Kidney glomerular epithelial cell (primary cell): ENCODE results near the gene PIK3C3.

Experiments used
- DNase-seq: peaks from one replicate; lab custom pipeline; 2025; lab: John Stamatoyannopoulos, UW

The PIK3C3 gene

DNA sequence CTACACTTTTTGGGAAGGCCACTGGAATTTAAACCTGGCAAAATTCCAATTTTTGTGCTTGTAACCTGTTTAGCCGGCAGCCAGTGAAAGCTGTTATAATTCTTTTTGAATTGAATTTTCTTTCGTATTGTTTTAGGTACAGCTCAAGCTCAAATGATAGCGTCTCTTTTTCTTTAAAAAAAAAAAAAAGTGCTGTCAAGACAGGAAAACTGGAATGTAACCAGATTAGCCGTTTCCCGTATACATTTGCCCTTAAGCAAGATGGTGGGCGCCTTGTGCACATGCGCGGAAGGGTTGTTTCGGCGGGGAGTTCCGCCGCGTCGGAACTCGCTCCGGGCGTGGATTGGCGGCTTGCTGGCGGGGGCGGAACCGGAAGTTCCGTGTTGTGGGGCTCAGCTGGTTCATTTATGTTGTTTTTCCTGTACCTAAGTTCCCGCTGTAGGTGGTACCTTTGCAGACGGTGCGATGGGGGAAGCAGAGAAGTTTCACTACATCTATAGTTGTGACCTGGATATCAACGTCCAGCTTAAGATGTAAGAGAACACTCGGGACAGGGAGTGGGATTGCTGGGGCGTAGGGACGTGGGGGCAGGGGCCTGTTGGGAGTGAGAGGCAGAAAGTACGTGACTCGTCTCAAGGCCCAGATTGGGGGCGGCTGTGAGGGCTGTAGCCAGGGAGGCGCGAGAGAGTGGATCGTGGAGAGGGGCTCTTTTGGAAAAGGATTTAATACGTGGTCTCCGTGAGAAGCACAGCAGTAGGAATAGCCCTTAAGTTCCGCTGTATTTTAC lies at the start of gene PIK3C3:
Gene PIK3C3, plus strand, starts transcription at position 408 of the 787 bp plus-strand sequence. Its CDS starts 58 bp downstream, at position 466.
- peak; percentile 96 for DNase-seq

DNA sequence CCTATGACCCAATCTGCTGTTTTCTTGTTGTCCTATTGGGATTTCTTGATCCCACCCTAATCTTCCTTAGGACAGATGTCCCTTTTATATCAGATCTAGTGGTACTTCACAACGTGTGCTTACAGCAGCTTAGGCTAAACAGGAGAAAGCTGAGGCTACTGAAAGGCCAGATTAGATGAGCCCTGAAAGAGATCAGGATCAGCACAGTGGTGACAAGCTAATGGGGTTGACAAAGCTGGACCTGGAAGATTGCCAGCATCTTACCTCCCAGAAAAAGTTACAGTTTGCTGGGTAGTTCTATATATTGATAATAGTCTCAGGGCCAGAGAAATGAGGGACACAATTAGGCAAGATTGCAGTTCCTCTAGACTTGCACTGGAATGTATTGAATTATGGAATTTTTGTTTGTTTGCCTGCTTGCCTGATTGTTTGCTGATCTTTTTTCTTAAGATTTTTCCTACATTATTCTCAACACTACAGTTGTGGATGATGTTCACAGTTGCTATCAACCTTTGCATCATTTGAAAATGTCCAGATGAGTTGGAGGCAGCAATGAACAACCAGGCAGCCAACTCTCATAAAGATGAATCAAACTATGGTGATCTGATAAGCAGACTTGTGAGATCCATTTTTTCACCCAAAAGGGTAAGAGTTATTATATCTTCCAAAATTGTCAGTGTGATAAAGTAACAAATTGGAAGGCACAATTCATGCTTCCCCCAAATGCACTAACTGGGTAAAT lies 49.1 kb upstream of the PIK3C3 start:
- DNase-seq = no peak

DNA sequence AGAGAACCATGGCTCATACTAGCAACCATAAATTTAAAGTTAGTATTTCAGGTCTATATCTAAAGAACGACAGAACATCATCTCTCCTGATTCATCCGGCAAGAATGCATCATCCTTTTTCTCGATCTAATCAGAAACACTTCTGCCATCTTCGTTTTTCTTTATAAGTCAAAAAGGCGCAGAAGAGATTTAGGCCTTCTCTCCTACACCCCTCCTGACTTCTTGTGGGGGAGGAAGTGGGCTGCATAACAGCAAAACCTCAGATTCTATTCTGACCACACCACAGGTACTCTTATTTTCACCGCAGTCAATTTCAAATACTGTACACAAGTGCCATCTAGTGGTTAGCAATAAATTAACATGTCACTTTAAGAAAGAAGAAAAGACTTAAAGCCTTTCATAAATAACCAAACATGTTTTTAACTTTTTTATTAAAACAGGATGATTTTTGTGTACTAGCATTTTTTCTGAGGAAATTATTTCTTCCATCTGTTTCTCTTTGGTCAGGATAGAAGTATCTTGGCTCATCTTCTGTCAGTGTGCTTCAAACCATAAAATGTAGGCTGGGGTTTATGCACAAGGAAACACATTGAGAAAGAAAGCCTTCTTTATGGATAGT lies 48.4 kb upstream of the PIK3C3 start:
- DNase-seq = peak; percentile 41

DNA sequence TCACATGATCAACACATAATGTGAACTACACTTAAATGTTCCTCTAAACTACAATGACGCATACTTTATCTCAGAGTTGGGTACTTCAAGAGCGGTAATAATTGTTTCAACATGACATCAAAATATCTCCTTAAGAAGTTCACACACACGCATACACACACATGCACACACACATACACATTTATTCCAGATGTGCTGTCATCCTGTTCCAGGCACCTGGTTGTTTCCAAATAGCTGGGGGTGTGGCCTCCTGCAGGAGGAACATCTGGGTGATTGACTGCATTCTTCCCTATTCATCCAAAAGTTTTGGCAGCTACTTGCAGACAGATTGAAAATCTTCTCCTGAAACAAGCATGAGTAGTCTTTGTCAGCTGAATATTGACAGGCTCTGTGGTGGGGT lies 37.9 kb upstream of the PIK3C3 start:
- no peak for DNase-seq

DNA sequence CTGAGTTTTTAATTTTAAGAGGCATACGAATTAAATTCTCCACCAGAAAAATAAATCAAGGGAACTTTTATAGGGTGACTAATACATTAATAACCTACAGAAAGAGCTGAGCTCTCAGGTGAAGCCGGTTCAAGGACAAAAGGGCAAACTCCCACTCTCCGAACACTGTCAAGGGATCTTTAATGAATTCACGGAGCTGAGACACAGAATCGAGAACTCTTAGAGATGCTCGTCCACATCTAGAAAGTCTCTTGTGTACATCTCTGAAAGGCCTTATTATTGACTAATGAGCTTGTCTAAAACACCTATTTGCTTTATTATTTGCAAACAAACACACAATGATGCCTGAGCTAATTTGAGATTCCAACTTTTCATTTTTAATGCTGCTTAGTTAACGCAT lies 33.3 kb upstream of the PIK3C3 start:
- DNase-seq = no peak

DNA sequence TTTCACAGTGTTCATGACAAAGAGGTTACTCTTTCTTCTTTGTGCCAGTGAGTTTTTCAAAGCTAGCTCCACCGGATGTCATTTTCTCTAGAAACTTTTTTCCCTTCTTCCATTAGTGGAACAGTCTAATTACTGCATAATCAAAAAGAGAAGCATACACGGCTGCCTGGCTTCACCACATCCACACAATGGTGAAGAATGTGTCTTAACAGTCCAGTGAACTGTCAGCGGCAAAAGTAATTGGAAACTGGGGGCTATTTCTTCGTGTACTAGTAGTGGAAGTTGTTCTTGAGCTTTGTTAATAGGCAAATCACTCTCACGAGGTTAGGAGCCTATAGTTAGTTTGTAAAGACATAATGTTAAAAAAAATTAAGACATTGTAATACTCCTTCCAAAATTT lies 32.9 kb upstream of the PIK3C3 start:
- DNase-seq = no peak

DNA sequence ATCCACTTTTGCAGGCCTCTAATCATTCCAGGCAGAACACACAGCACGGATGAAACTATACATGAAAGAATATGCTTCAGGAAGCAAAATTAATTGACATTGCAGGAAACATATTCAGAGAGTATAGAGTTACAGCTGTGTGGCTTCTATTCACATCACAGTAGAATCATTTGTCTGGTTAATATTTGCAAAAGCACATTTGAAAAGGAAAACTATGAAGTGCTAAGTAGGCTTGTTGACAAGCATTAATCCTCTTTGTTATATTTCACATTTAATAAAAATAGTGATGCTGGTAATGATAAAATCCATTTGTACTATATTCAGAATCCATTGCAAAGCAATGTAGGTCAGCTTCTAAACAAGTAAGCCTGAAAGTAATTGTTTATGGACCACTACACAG lies 32.2 kb upstream of the PIK3C3 start:
- DNase-seq = no peak

DNA sequence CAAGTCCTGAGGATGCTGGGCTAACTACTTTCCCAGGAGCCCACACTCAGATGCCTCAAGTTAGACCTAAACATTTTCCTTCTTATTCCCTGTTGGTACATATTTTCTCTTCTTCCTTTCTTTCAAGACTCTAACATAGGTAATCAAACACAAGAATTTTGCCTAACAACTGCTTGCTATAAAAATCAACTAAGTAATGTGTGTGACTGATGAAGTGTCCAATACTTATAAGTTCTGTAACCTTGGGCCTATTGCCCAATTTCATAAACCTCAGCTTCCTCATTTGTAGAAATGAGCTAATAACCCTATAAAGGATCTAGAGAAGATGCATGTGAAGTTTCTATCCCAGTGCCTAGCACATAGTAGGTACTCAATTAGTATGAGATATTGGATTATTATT lies 31.6 kb upstream of the PIK3C3 start:
- no peak for DNase-seq

DNA sequence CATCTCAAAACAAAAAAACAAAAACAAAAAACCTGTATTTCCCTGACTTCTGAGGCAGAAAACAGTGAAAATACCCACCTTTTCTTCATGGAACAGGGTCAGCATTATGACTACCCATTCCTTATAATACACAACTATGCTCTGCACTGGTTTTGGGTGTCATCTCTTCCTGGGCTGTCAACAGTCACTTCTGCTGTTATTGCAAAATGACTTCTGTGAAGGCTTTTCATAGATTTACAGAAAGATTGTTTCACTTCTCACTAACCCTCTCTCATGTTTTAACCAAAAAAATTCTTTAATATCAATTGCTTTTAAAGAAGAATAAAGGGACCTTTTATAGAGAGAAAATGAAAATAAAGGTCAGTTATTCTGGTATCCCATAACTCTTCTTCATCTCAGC lies 26.5 kb upstream of the PIK3C3 start:
- DNase-seq = no peak

DNA sequence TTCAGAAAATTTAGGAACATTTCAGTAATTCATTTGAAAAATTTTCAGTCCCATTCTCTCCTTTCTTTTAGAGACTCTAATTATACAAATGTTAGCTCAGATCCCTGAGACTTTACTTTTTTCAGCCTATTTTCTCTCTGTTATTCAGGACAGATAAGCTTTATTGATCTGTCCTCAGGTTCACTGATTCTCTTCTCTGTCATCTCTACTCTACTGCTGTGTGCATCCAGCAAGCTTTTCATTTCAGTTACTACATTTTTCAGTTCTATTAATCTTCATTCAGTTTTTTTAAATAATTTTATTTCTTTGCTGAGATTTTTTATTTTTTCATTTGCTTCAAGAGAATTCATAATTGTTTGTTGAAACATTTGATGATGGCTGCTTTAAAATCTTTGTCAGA lies 22.1 kb upstream of the PIK3C3 start:
- no peak for DNase-seq

DNA sequence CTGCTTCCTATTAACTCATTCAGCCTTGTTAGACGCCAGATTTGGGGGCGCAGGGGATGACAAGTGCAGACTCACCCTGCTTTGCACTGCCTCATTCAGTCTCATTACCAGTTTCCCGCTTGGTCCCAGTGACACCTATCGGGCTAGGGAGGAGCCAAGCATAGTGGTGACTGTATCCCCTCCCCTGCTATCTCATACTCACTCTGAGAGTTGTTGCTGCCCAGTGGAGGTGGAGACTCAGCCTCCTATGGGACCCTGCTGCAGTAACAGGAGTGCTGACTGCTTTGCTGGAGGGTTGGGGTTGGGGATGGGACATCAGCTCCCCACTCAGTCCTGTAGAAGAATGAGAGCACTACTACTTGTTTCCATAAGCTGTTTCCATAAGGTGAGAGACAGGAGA lies 21.3 kb upstream of the PIK3C3 start:
- DNase-seq = no peak

DNA sequence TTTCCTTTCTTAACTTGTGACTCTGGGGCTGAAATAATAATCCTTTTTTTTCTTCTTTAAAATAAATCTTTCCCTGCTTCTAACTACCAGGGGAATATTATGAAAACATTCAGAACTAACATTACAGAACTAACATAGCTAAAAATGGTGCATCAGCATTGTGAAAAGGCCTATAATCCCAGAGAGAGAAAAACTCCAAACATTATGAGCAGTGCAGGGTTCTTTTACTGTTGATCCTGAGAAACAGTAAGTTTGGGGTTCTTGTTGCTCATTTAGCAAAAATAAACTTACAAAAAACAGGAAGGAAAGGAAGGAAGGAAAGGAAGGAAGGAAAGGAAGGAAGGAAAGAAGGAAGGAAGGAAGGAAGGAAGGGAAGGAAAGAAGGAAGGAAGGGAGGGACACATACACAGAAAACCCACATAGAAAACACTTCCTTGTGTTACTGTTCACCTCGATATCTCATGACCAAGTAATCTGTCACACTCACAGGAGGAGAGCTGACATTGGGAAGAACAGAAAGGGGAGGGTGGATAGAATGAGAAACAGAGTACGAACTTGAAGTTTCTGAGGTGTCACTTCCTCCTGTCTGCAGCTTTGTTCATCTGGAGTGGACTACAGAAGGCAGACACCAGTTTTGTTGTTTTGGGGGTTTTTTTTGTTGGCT lies 18.4 kb upstream of the PIK3C3 start:
- DNase-seq = peak; percentile 13

DNA sequence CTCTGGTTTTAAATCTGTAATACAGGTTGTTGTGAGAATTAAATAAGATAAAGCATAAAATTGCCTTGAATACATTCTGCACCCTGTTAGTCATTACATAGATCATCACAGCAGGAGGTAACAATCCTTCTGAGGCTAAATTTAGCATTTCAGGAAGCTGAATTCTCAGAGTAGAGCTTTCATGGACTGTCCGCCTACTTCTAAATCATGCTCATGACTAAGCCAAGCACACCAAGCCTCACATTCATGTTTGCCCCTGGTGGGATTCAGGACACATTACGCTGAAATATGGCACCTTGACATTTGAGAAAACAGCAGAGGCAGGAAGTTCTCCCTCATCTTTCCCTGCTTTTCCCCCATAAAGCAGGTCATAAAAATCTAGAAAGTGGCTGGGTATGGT lies 16.6 kb upstream of the PIK3C3 start:
- DNase-seq = peak; percentile 77

DNA sequence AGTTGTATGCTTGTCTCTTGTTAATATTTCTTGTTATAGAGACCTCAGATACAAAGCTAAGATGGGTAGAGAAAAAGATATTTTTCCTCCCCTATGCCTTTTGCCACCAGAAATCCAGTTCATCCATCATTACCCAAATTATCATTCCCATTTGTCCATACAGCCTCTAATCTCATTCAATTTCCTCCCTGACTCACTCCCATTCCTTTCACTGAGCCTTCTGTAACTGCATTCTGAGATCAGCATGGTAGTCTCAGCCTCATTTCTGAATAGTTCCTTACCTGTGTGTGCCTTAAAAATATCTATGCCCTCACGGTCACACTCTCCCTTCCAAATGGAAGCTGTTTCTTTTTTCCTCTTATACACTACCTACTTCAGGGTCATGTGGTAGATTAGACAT lies 15.7 kb upstream of the PIK3C3 start:
- no peak for DNase-seq

DNA sequence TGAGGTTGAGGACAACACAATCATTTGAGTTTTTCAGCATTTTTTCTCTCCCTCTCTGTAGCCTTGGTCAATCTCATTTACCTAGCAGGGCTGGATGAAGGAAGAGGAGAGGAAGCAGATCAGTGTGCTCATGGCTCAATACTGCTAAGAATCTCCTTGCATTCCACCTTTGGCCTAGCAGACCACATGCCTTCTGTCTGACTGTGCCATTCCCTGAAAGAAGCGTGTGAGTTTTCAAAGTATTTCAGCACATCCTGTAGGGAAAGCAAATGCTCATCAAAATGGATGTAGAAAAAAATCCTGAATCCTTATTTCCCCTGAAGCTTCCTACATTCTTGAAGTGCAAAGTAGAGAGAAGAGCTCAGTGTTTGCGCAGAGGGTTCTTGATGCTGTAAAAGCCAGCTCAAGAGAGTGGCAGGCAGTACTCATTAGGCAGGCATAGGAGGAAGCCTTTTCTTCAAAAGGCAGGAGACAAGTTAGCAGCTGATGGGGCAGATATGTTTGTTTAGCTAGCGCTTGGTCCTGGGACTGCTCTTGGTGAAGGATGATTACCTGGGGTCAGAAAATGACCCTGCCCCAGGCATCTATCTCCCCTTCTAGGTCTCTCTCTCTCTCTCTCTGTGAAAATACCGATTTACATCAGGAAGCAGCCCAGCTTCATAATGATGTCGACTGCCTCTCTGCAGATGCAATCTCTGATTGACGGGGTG lies 14.4 kb upstream of the PIK3C3 start:
- DNase-seq = peak; percentile 94

DNA sequence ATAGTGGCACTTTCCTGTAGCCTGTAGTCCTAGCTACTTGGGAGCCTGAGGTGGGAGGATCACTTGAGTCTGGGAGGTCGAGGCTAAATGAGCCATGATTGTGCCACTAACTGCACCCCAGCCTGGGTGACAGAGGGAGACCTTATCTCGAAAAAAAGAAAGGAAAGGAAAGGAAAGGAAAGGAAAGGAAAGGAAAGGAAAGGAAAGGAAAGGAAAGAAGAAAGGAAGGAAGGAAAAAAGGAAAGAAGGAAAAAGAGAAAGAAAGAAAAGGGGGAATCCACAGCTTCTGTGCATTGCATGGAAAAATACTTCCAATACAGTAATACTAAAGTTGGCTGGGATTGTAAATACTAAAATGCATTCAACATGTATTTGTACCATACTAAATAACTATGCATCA lies 12.8 kb upstream of the PIK3C3 start:
- no peak for DNase-seq

DNA sequence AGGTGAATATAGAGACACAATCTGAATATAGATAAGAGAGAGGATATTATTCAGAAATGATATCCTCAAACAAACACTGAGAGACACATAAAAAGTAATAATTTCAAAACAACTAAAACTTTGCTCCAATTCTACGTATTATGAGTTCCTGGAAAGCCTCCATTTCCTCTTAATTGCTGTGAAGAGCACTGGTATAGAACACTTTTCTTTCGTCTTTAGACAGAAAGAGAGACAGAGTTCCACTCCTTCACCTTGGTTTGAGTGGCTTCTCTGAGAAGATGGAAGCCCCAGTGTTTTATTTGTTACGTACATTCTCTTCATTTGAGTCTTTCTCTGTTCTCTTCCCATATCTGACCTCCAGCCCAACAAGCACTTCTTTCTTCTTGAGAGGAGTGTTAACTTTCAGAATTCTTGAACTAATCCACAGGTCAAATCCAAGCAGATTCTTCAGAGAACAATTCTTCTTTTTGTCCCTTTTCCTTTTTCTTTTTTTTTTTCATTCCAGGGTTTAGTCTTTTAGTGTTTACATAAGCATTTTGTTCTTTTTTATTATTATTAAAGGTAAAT lies 6.4 kb upstream of the PIK3C3 start:
- no peak for DNase-seq

DNA sequence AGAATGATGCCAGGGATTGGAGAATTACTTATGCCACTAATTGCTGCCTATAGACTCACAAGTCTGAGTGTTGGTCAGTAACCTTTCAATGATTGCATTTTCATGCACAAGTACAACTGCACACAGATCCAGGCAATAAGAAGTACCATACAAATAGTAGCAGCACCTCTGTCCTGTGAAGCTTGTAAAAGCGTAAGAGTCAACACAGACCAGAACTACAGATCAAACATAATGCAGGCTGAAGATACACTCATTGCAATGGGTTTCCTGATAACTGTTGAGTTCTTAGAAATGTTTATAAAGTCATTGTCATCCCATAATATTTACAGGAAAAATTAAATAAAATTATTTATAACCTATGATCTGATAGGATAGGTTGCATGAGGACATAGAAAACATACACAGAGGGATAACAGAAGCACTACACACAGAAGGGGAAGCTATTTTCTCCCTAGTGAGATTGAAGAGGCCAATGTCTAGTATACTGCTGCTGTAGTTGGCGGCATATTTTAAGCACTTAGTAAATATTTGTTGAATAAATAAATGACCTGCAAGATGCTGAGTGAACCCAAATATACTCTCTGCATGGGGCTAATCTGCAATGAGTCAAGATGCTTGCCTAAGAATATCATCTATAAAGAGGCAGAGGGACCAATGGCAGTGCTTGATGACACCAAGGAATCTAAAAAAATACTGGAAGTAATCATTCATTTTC lies 5.7 kb upstream of the PIK3C3 start:
- DNase-seq = no peak

DNA sequence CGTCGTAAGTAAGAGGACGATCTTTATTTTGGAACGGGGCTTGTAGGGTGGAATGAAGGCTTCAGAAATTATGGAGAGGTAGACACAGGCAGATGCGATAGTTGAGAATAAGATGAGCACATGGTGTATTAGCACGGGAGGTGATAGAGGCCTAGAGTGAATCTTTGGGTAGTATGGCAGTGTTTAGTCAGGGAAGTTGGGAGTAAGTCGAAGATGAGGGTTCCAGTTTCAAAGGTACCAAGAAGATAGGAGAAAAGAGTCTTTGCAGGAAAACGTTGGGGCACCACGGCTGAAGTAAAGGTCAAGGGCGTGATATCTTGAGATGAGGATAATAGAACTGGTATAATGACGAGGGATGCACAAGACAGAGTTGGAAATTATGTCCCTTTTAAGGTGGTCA lies 654 bp downstream of the PIK3C3 start:
- no peak for DNase-seq

DNA sequence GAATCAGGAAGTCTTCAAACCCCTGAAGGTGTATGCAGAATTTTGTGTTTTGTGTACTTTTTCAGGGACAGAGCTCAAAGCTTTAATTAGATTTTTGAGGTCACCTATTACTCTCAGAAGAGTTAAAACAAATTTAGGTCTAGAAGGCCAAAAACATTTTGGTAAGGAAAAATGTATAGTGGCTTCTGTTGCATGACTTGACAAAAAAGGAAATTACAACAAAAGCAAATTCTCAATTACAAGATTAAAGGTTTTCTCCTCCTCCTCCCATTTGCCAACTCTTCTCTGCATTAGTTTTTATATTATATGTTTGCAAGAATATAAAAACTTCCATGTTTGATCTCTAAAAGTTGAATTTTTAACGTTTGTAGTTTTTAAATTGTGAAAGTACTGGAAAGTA lies 4.0 kb downstream of the PIK3C3 start:
- DNase-seq = no peak
